Activated CD4-positive, alpha-beta memory T cell treated with anti-CD3 and anti-CD28 coated beads for 36 hours (primary cell): ENCODE measurements around the gene TRABD2B. TPM values are rescaled to one million over a fixed set of nuclear protein-coding genes. Genes with fewer than 3 reads are reported as not detected.

ENCODE experiments used
- CTCF ChIA-PET: fragments of 350-600 bp; sonication (Branson Sonifier 250); formaldehyde crosslinking; loops from one replicate; lab custom pipeline; 2021; ENCODE audit warnings: antibody characterized with exemption, inconsistent platforms; lab: Charles Lee
- POLR2A ChIA-PET: fragments of 350-600 bp; sonication (Branson Sonifier 250); formaldehyde crosslinking; loops from one replicate; lab custom pipeline; 2021; ENCODE audit warnings: antibody characterized with exemption; lab: Charles Lee
- DNase-seq: peaks from one replicate; pipeline ENCODE4 v3.0.0-alpha.2; 2020
- H3K27ac Mint-ChIP-seq: one replicate; pipeline ENCODE4 v1.8.0; 2021; ENCODE audit warnings: mixed read lengths
- H3K27me3 Mint-ChIP-seq: one replicate; pipeline ENCODE4 v1.8.0; 2021; ENCODE audit warnings: mixed read lengths
- H3K36me3 Mint-ChIP-seq: one replicate; pipeline ENCODE4 v1.8.0; 2021; ENCODE audit warnings: mixed read lengths
- H3K4me1 Mint-ChIP-seq: one replicate; pipeline ENCODE4 v1.8.0; 2021; ENCODE audit warnings: low read depth, mixed read lengths
- H3K4me3 Mint-ChIP-seq: one replicate; pipeline ENCODE4 v1.8.0; 2021; ENCODE audit warnings: mild to moderate bottlenecking, mixed read lengths
- H3K9me3 Mint-ChIP-seq: one replicate; pipeline ENCODE4 v1.8.0; 2021; ENCODE audit warnings: mixed read lengths
- intact Hi-C: fragments of 100-400 bp; cut with micrococcal nuclease; formaldehyde crosslinking; loops from one replicate; pipeline ENCODE4 v1.15.1; 2023
- total RNA-seq, 2 experiments: library from RNA; stranded (reverse); gene quantifications; one replicate each; pipeline ENCODE4 v1.2.3, GENCODE V29; 2021

Gene TRABD2B
- total RNA-seq, 2 experiments from 2014 or later: not detected

GRCh38 chr1:47951545-47952235 is 45.5 kb downstream of the TRABD2B start:
- Mint-ChIP-seq H3K9me3 (no peaks in the 10 kb centered on the region), H3K27ac (no peak overlapping the region), H3K4me3 (no peak overlapping the region), H3K36me3 (no peaks in the 10 kb centered on the region), H3K4me1 (no peaks in the 10 kb centered on the region), H3K27me3 (peaks cover 7% of the 10 kb centered on the region)
- DNase-seq: no peak
- CTCF ChIA-PET: no interaction called here
- intact Hi-C loops: no loop called here
- POLR2A ChIA-PET: no interaction called here

- Mint-ChIP-seq H3K4me3 (no peak overlapping the region), H3K27me3 (peaks cover 7% of the 10 kb centered on the region), H3K4me1 (no peaks in the 10 kb centered on the region), H3K9me3 (no peaks in the 10 kb centered on the region), H3K36me3 (no peaks in the 10 kb centered on the region), H3K27ac (no peak overlapping the region)
- DNase-seq: no peak
- ChIA-PET CTCF (no interaction called here), POLR2A (no interaction called here)
- intact Hi-C loops: no loop called here
Observed at GRCh38 chr1:47951026-47951425, 46.2 kb downstream of the TRABD2B start.

GRCh38 chr1:47950471-47950870 is 46.7 kb downstream of the TRABD2B start:
- Mint-ChIP-seq H3K4me1 (no peaks in the 10 kb centered on the region), H3K27me3 (peaks cover 4% of the 10 kb centered on the region), H3K27ac (no peak overlapping the region), H3K4me3 (no peak overlapping the region), H3K36me3 (no peaks in the 10 kb centered on the region), H3K9me3 (no peaks in the 10 kb centered on the region)
- ChIA-PET CTCF (no interaction called here), POLR2A (no interaction called here)
- intact Hi-C loops: no loop called here
- no peak for DNase-seq

GRCh38 chr1:47948126-47948525 is 49.1 kb downstream of the TRABD2B start:
- Mint-ChIP-seq H3K27ac (no peak overlapping the region), H3K4me1 (no peaks in the 10 kb centered on the region), H3K4me3 (no peak overlapping the region), H3K9me3 (no peaks in the 10 kb centered on the region), H3K36me3 (no peaks in the 10 kb centered on the region), H3K27me3 (peaks cover 4% of the 10 kb centered on the region)
- DNase-seq: no peak
- intact Hi-C loops: no loop called here
- POLR2A ChIA-PET: no interaction called here
- CTCF ChIA-PET: interaction anchor here (0.6 kb wide), 1 partner anchor 181 kb away, joined by 3 read pairs; no protein-coding TSS in a partner anchor

GRCh38 chr1:47947531-47947930 is 49.7 kb downstream of the TRABD2B start:
- intact Hi-C loops: no loop called here
- DNase-seq: no peak
- Mint-ChIP-seq H3K4me3 (no peak overlapping the region), H3K27me3 (peaks cover 4% of the 10 kb centered on the region), H3K4me1 (no peaks in the 10 kb centered on the region), H3K9me3 (no peaks in the 10 kb centered on the region), H3K27ac (no peak overlapping the region), H3K36me3 (no peaks in the 10 kb centered on the region)
- CTCF ChIA-PET: interaction anchor here (0.6 kb wide), 1 partner anchor 180 kb away, joined by 3 read pairs; no protein-coding TSS in a partner anchor
- POLR2A ChIA-PET: no interaction called here

- Mint-ChIP-seq H3K9me3 (no peaks in the 10 kb centered on the region), H3K27ac (no peak overlapping the region), H3K36me3 (no peaks in the 10 kb centered on the region), H3K4me1 (no peaks in the 10 kb centered on the region), H3K4me3 (no peak overlapping the region), H3K27me3 (peaks cover 2% of the 10 kb centered on the region)
- no peak for DNase-seq
- intact Hi-C loops: no loop called here
- ChIA-PET CTCF (no interaction called here), POLR2A (interaction anchor here (0.6 kb wide), 1 partner anchor 38 kb away, joined by 3 read pairs; no protein-coding TSS in a partner anchor)
Observed at GRCh38 chr1:47944561-47944960, 52.6 kb downstream of the TRABD2B start.

- intact Hi-C loops: no loop called here
- H3K9me3 Mint-ChIP-seq: no peaks in the 10 kb centered on the region
- no peaks in the 10 kb centered on the region for H3K4me1 Mint-ChIP-seq
- ChIA-PET CTCF (no interaction called here), POLR2A (no interaction called here)
- no peak overlapping the region for H3K4me3 Mint-ChIP-seq
- H3K27me3 Mint-ChIP-seq: peaks cover 6% of the 10 kb centered on the region
- DNase-seq: no peak
- H3K36me3 Mint-ChIP-seq: no peaks in the 10 kb centered on the region
- H3K27ac Mint-ChIP-seq: no peak overlapping the region
Observed at GRCh38 chr1:47942240-47942629, 55.0 kb downstream of the TRABD2B start.

GRCh38 chr1:47941609-47942239 is 55.5 kb downstream of the TRABD2B start:
- POLR2A ChIA-PET: no interaction called here
- peaks cover 6% of the 10 kb centered on the region for H3K27me3 Mint-ChIP-seq
- H3K4me1 Mint-ChIP-seq: no peaks in the 10 kb centered on the region
- no peaks in the 10 kb centered on the region for H3K9me3 Mint-ChIP-seq
- no peak overlapping the region for H3K27ac Mint-ChIP-seq
- no peaks in the 10 kb centered on the region for H3K36me3 Mint-ChIP-seq
- DNase-seq: no peak
- no peak overlapping the region for H3K4me3 Mint-ChIP-seq
- intact Hi-C loops: no loop called here
- CTCF ChIA-PET: no interaction called here

GRCh38 chr1:47940779-47941178 is 56.4 kb downstream of the TRABD2B start:
- no peaks in the 10 kb centered on the region for H3K9me3 Mint-ChIP-seq
- ChIA-PET POLR2A (no interaction called here), CTCF (no interaction called here)
- no peak for DNase-seq
- no peak overlapping the region for H3K4me3 Mint-ChIP-seq
- intact Hi-C loops: no loop called here
- peaks cover 6% of the 10 kb centered on the region for H3K27me3 Mint-ChIP-seq
- H3K36me3 Mint-ChIP-seq: no peaks in the 10 kb centered on the region
- no peak overlapping the region for H3K27ac Mint-ChIP-seq
- no peaks in the 10 kb centered on the region for H3K4me1 Mint-ChIP-seq

GRCh38 chr1:47940326-47940725 is 56.9 kb downstream of the TRABD2B start:
- Mint-ChIP-seq H3K9me3 (no peaks in the 10 kb centered on the region), H3K27me3 (peaks cover 6% of the 10 kb centered on the region), H3K4me1 (no peaks in the 10 kb centered on the region), H3K36me3 (no peaks in the 10 kb centered on the region), H3K27ac (no peak overlapping the region), H3K4me3 (no peak overlapping the region)
- POLR2A ChIA-PET: no interaction called here
- intact Hi-C loops: no loop called here
- DNase-seq: no peak
- CTCF ChIA-PET: no interaction called here

- Mint-ChIP-seq H3K4me3 (no peak overlapping the region), H3K9me3 (no peaks in the 10 kb centered on the region), H3K4me1 (no peaks in the 10 kb centered on the region), H3K36me3 (no peaks in the 10 kb centered on the region), H3K27me3 (peaks cover 7% of the 10 kb centered on the region), H3K27ac (no peak overlapping the region)
- intact Hi-C loops: no loop called here
- ChIA-PET CTCF (no interaction called here), POLR2A (no interaction called here)
- DNase-seq: no peak
Observed at GRCh38 chr1:47938520-47938919, 58.7 kb downstream of the TRABD2B start.

GRCh38 chr1:47937586-47938254 is 59.5 kb downstream of the TRABD2B start:
- ChIA-PET POLR2A (no interaction called here), CTCF (no interaction called here)
- no peak for DNase-seq
- H3K36me3 Mint-ChIP-seq: no peaks in the 10 kb centered on the region
- H3K9me3 Mint-ChIP-seq: no peaks in the 10 kb centered on the region
- H3K27me3 Mint-ChIP-seq: peaks cover 5% of the 10 kb centered on the region
- H3K27ac Mint-ChIP-seq: no peak overlapping the region
- H3K4me1 Mint-ChIP-seq: no peaks in the 10 kb centered on the region
- intact Hi-C loops: no loop called here
- no peak overlapping the region for H3K4me3 Mint-ChIP-seq
